ENCODE results near the gene FRMPD2.
"Not testable (repeated sequence)": the region's sequence is repeated elsewhere in the genome, so short reads cannot be mapped to it uniquely, and the experiment has no call there.

FRMPD2 gene

DNA sequence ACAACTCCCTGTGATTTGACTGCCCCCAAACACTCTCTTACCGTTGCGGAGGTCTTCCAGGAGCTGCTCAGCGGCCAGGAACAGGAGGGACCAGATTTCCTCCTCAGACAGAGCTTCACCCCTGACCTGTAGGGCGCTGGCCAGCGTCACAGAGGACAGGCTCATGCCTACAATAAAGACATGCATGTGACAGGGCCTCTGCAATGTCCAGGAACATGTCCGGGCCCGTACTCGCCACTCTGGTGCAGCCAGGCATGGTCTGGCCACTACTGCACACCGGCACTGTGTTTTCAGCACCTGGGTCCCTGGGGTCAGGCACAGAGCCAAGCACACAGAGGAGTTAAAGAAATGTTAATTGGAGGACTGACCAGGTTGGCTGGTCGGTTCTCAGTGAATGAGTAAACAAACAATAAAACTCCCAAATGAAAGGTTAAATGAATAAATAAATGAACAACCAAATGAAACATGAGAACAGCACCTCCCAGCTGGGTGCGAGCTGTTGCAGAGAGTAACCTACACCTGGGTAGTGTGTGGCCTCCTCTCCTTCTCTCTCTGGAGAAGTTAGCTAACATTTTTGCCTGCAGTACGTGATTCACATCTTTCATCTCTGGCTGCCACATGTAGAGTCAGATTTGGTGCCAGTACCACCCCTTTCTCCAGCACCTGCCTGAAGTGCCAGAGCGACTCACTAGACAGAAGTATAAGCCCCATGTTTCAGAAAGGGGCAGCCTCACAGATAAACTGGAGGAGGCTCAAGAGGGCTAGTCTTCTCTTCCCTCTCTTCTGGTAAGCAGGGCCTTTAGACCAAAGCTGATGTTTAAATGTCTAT, 22.8 kb downstream of the FRMPD2 start:
- no peak for DNase-seq (ENCODE audit: low read depth)

DNA sequence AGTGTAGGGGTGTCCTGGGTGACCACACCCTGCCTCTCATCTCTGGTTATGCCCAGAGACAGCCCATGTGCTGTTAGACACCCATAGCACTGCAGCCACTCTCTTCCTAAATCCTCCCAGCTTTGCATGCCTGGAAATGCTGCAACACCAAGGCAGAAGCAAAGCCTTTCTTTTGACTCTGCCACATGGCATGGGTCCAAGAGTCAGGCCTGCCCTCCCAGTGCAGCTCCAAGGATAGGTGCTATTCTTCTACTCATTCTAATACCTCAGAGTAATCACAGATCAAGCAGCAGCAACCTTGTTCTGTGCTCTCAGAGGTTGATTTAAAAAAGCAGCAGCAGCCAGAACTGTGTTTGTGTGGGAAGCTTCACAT, 23.4 kb downstream of the FRMPD2 start:
- no peak for DNase-seq (ENCODE audit: low read depth)

DNA sequence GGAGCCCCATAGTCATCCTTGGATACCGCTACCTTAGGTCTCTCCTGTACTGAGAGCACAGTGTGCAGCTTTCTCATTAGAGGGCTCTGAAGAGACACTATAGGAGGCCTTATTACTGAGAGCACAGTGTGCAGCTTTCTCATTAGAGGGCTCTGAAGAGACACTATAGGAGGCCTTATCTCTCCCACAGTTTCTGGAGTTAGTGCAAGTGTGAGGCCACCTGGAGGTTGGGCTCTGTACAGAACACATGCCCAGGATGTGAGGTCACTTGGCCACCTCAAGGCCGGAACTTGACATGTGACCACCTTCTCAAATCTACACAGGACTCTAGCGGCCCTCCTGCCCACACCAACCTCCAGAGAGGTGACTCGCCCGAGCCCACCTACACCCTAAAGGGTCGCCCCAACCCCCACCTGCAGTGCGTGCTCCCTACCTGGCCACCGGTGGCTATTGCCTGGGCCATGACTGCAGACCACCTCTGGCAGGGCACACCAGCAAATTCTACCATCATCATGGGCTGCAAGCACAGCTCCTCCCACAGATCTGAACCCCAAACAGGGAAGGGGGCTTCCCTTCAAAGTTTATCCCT, 24.6 kb downstream of the FRMPD2 start:
- no peak for DNase-seq (ENCODE audit: low read depth)

DNA sequence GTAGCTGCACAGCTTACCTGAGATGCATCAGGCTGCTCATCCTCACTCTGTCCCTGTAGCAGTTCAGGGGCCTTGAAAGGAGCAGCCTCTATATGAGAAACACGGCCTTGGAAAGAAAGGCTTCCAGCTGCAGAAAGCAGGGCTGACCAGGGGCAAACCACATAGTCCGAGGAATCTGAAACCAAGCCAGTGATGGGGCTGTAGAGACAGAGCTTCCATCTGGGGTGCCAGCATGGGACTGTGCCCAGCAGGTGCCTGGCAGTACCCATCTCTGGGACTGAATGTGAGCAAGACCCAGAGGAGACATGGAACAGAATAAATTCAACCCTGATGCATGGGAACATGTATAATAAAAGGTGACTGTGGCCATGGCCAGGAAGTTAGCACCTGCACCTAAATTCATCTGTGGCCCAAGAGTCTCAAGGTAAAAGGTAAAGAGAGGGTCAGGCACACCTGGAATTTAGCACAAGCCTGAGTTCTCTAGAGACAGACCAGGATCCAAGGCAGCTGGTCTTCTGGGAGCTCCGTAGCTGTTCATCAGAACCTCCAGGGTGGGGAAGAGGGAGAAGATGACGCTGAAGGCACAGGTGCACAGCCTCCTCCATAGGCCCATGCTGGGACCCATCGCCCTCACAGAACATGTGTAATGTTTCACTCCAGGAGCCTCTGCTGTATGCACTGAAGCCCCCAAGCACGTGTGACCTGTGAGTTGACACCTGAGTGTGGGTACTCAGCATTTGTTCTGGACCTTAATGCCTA, 25.3 kb downstream of the FRMPD2 start:
- no peak for DNase-seq (ENCODE audit: low read depth)

DNA sequence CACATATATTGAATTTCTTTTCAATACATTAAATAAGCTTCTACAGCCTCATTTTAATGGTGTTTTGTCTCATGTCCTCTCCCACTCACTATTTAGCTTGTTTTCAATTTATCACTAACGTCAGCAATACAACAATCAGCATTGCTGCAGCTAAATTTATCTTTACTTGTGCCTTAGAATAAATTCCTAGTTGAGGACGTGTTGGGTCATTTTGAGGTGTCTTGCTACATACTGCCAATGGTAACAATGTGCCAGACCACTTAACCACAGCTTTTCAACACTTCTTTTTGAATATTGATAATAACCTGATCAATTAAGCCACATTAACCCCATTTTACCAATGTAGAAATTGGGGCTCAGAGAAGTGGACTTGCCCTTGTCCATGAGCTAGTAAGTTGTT, 26.0 kb downstream of the FRMPD2 start:
- no peak for DNase-seq (ENCODE audit: low read depth)

DNA sequence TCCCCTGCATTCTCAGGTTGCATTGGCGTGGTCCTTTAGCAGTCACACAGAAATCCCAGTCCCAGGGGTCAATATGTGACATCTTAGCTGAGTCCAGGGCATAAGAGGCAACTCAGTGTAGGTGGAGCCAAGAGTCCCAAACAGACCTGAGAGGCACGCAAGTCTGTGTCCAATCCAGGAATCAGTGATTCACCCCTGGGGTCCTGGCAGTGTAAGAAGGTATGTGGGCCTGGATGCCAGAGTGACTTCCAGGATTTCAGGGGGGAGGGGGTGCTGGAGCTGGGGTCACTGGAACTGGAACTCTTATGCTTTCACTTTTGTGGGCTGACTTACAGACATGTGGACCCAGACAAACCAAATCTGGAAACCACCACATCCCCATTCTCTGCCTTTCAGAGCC, 26.8 kb downstream of the FRMPD2 start:
- DNase-seq (ENCODE audit: low read depth) = no peak

DNA sequence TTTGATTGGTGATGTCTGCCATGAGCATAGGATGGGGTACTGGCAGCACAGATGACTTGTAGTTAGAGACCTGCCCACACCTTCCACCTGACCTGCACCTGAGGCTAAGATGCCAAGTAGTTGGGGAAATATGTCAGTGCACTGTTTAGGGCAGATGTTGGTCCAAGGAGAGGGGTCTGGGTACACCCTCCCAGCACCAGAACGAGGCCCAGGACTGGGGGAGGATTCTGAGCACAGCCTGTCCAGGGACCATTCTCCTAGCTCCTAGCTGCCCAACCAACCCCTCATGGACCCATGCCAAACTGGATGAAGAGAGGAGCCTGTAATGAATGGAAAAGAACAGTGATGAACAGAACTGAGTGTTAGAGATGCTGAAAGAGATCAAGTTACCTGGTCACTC, 28.0 kb downstream of the FRMPD2 start:
- no peak for DNase-seq (ENCODE audit: low read depth)

DNA sequence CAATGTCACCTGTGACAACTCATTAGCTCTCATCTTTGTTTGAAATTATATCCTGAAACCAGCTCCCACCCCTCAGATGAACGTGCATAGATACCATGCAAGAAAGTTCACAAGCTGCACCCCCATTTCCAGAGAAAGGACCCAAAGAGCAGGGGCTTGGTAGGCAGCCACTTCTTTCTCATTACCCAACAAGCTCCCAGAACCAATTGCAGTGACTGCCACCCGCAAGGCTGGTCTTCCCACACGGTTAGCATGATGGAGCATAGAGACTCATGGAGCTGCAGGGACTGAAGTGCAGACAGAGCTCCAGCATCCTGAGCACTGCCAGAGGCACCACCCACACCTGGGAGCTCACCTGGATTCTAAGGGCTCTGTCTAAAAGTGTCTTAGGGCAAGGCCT, 28.5 kb downstream of the FRMPD2 start:
- no peak for DNase-seq (ENCODE audit: low read depth)

DNA sequence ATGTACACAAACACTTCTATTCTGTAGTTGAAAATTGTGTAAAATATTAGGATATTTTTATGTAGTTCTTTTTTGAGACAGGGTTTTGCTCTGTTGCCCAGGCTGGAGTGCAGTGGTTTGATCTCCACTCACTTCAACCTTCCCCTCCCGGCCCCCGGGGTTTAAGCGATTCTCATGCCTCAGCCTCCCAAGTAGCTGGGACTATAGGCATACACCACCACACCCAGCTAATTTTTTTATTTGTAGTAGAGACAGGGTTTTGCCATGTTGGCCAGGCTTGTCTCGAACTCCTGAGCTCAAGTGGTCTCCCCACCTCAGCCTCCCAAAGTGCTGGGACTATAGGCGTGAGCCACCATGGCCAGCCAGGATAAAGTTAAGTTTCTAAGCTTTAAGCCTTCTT, 30.6 kb downstream of the FRMPD2 start:
- not testable (repeated sequence) for DNase-seq (ENCODE audit: low read depth)

DNA sequence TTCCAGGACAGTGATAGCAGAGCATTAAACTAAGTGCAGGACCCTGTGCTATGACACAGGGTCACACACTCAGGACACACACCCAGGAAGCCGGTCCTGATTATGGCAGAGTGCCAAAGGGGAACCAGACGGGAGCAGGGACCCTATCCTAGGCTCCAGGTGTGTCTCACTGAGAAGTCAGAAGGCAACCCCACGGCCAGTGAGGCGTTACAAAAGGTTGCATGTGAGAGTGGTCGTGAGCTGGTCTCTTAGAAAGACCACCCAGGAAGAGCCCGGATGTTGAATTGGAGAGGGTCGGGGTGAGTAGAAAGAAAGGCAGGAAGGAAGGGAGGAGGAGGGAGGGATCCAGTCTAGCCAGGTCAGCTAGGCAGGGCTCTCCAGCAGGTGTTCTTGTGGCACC, 31.0 kb downstream of the FRMPD2 start:
- no peak for DNase-seq (ENCODE audit: low read depth)

DNA sequence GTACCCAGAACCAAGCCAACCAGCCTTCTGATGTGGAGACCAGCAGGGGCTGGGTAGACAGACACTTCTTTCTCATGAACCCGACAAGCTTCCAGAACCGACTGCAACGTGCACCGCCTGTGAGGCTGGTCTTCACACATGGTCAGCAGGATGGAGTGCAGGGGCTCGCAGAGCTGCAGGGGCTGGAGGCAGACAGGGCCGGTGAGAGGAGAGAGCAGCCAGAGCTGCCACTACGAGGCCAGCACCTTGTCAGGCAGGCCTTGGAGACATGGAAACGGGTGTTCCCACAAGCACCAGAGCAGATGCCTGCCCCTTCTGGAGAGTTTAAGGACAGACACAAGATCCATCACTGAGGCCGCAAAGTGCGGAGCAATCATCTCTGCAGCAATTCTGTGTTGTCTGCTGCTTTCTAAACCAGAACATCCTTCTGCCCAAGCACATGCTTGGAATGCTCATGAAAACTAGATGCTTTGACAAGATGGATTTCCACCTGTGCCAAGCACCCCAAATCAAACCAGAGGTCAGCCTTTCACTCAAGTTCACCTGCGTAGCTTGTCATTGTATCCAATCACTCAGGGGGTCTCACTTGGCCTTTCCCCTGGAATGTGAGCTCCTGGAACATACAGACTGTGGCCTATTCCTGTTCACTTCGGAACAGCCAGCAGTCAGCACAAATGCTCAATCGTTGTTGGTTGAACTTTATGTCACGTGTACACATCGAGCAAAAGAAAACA, 32.2 kb downstream of the FRMPD2 start:
- DNase-seq (ENCODE audit: low read depth) = no peak

DNA sequence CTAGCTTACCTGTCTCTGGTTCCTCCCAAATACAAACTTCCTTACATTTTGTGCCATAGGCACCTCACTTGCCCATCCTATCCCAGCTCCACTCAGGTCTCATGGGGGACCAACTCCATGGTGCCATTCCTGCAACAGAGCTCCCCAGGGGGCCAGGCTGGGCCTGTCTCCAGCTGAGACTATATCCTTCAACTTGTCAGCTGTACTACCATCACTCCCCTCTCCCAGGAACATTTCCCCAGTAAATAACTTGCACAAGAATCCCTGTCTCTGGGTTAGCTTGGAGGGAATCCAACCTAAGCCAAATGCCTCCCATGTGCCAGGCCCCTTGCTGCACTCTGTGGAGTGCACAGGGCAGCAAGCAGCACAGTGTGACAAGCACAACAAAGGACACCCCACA, 33.2 kb downstream of the FRMPD2 start:
- no peak for DNase-seq (ENCODE audit: low read depth)

DNA sequence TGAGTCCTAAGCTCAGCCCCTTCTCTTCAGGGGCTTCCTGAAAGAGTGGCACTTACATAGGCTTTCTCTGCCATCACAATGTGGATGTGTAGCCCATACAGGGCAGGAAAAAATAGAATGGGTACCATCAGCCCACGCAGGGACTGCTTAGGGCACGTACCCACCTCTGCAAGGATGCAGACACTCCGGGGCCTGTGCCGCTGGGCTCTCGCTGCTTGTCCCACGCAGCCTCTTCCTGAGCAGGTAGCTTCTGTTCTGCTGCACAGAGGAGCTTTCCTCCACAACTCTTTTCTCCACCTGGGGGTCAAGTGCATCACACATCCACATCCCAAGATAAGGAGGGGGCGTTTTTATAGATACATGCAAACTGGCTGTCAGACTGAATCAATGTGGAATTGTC, 34.3 kb downstream of the FRMPD2 start:
- DNase-seq (ENCODE audit: low read depth) = no peak

DNA sequence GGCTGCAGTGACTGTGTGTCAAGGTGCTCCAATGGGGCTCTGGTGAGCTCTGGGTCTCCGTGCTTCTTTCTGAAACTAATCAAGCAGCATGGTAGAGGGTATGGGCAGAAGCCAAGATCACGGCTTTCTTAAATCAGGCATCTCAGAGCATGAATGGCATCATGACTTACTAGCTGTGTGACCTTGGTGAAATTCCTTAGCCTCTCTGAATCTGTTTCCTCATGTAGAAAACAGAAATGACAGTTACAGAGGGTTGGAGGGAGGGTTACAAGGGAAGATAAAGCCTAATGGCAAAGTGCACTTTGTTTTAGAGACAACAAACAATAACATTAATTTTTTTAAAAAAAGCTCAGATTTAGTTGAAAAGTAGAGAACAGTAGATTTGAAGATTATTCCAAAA, 34.9 kb downstream of the FRMPD2 start:
- DNase-seq (ENCODE audit: low read depth) = no peak

DNA sequence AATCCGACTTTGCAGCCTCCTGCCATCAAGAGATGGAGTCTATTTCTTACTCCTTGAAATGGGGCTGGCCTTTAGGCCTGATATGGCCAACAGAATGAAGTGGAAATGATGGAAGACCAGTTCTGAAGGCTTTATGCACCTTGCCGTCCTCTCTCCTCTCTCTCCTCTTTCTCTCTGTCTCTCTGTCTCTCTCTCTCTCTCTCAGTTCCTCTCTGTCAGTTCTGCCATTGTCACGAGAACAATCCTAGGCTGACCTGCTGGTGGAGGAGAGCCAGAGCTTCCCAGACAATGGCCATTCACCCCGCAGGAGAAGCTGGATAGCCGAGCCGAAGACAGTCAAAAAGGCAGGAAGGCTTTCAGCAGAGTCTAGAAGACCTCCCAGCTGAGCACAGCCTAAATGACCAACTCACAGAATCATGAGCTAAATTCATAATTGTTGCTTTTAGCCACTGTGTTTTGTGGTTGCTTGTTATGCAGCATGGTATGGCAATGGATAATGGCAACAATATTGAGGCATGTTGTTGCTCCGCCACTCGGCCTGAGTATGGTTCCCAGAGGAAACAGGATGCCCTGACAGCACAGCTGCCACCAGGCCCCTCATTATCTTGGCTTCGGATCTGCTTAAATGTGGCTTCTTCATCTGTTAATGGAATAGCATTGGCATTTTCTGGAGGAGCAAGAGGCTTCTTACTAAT, 35.5 kb downstream of the FRMPD2 start:
- DNase-seq (ENCODE audit: low read depth) = no peak

DNA sequence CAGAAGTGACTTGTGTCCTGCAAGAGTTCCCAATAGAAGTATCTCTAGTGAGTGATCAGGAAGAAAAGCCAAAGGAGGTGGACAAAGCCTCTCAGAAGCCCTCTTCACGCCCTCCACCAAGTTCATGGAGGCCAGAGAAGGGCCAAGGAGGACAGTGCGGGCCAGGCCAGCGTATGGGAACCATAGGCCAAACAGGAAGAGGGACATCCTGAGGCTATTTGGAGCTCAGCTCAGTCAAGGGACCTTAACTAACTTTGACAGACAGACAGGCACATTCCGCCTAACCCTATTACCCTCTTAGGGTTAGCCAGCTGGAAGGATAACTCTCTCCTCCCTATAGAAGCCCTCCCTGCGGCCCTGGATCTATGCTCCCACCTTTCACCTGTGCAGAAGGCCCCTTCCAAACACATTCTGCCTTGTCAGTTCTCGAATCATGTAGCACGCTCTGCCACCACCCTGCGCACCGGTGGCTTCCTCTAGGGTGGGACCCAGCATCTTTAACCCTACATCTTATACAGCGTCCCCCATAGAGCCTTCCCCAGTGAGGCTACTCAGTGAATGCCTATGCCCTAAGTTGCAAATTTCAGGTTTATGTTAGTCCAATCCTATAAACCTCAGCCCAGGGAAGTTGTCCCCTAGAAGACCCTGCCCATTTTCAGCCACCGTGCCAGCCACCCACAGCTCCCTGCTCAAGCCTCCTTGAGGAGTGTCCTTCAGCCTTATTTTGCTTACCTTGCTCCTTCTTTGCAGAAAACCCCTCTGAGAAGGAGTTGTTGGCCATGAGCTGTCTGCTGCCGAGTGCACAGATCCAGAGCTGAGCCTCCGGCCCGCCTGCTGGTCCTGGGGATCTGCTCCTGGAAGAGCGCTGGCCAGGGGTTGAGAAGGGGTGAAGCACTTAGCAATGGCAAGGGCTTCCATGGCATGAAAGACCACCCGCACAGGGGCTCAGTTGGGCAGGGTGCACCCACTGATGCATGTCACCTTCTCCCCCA, 36.9 kb downstream of the FRMPD2 start:
- DNase-seq (ENCODE audit: low read depth) = no peak

DNA sequence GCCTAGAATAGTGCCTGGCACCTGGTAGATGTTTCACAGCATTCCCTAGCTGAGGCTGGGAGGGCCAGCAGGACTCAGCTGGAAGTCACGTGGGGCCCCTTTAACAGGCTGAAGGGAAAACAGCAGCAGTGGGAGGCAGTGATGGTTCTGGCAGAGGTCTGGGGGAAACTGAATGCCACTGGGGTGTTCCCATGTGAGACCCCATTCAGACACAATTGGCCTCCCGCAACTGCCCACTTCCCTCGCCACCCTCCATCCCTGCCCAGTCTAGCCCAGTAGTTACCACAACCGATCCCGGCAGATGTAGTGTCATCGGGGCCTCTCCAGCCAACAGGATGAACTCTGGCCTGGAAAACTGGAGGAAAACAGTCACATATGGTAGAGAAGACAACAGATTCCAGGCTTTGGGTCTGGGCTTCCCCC, 38.3 kb downstream of the FRMPD2 start:
- DNase-seq (ENCODE audit: low read depth) = no peak

DNA sequence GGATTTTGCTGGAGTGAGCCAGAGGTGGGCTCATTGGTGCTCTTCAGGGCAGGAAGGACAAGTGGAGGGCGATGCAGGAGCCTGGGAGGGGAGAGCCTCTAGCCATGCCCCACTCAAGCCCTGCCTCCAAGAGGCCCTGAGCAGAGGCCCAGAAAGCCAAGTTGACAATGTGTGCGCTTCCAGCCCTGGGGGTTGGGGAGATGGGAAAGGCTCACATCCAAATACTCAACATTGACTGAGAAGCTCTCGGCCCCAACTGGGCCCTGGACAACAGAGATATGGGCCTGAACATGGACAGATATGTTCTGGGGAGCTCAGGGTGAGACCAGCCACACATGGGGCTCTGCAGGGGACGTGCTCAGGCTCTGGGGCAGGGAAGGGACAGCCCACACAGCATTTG, 39.0 kb downstream of the FRMPD2 start:
- DNase-seq (ENCODE audit: low read depth) = no peak

DNA sequence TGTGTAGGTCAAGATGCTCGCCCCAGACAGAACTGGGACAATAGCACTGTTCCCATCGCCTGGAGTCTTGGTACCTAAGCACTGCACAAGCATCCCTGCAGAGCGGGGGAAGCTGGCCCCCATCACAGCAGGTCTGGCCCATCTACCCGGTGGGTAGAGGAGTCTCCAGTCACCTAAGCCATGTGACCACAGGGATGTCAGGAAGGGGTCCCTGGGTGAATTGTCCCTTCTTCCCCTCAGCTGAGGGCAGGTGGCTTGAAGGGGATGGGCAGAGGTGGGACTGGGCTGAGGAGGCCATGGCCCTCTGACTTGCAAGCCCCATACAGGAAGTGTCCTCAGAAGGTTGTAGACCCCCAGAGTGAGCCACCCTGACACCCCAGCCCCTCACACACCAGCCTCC, 39.7 kb downstream of the FRMPD2 start:
- DNase-seq (ENCODE audit: low read depth) = no peak

DNA sequence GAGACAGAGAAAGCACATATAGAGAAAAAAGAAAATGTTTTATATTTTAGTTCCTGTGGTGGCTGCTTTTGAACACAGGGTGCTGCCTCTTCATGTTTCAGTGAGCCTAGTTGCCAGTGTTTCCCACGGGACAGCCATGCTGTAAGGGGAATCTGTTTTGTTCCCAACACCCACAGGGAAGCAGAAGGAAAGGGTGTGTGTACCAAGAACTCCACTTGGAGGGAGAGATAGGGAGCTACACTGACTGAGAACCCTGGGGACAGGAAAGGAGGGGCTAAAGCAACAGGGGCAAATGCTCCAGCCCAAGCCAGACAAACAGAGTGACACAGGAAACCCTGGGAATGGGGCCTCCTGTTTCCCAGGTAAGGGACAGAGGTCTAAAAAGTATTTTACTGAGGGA, 40.2 kb downstream of the FRMPD2 start:
- no peak for DNase-seq (ENCODE audit: low read depth)

DNA sequence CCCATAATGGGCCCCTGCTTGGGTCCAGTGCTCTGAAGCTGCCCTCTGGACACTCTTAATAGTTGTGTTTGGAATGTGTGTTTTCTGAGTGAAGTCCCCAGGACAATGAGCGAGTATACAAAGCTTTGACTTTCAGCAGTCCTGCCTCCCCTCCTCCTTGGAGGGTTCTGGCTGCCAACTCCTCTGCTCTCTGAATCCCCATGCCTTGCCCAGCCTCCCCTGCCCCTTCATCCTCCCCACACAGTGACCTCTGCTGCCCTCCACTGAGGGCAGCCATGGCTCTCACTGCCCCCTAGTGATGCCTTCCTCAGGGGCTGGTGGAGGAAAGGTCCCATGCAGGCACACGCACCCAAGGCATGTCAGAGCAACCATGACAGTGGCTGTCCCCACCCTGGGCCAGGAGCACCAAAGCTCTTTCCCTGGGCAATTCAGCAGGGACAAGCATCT, 40.9 kb downstream of the FRMPD2 start:
- DNase-seq (ENCODE audit: low read depth) = no peak

Data from GM04503 (cell line).